ENCODE data around the gene LIPI.
"Not testable (repeated sequence)": the region's sequence is repeated elsewhere in the genome, so short reads cannot be mapped to it uniquely, and the experiment has no call there.

Gene LIPI

DNA sequence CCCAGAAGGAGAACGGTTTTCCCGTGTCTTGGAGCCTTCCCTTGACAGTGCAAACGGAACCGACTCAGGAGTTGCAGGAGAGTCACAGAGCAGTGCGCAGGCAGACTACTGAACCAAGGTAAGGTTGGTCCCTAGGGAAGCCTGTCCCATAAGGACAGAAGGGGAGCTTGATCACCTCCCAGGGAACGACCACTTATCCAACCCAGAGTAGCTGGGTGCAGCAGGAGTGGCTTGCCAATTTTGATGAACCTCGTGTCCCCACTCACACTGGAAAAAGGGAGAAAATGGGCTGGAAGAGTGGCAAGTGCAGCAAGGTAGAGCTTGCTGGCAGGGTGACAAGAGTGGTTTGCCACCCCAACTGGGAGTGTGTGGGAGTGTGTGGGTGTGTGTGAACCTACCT lies 95.1 kb downstream of the LIPI start:
- no peak for DNase-seq

DNA sequence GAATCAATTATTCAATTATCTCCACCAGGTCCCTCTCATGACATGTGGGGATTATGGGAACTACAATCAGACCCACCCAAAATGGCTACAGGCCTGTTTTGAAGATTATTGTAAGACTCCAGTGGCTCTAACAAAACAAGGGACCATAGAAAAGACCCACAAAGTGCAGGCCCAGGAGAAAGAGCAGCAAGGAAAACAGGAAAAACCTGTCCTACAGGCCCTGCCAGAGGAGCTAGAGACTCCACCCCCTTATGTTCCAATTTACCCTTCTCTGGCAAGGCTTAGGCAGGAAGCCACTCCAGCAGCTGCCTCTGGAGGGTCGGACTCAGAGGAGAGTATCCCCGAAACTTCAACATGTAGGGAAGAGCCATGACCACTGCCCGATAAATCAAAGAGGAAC lies 96.5 kb downstream of the LIPI start:
- no peak for DNase-seq

DNA sequence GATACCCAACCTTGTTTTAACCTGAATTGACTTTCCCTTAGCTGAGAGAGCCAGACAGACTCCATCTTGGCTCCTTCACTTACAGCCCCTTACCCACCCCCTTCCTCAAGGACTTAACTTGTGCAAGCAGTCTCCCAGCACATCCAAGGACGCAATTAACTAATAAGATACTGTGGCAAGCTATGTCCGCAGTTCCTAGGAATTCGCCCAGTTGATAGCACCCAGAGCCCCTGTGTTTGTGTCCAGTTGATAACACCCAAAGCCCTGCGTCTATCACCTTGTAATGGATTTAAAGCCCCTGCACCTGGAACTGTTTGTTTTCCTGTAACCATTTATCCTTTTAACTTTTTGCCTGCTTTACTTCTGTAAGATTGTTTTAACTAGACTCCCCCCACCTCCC lies 106.2 kb downstream of the LIPI start:
- not testable (repeated sequence) for DNase-seq

GRCh38 chr21:14099570-14099969 lies 111.2 kb downstream of the LIPI start:
- DNase-seq = no peak

GRCh38 chr21:14097881-14098499 lies 112.8 kb downstream of the LIPI start:
- no peak for DNase-seq

DNA sequence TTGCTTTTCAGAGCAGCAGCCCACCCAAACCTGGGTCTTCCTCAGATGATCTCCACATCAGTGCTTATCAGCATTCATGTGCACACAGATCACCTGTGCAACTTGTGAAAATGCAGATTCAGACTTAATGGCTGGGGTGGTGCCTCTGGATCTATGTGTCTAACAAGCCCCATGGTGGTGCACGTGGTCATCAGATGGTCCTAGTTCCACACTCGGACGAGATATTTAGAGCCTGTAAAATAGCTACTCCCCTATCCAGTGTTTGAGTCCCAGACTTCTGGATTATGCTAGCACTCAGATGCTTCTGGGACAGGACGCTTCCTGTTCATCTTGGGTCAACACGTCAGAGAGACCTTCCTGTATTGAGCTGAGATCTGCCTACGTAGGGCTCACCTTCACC lies 114.2 kb downstream of the LIPI start:
- no peak for DNase-seq

- no peak for DNase-seq
These were observed 114.6 kb downstream of the LIPI start for GRCh38 chr21:14096172-14096571.

GRCh38 chr21:14095056-14095455 lies 115.7 kb downstream of the LIPI start:
- no peak for DNase-seq

- DNase-seq = no peak
These were observed 117.8 kb downstream of the LIPI start for GRCh38 chr21:14092834-14093560.

GRCh38 chr21:14090184-14090583 lies 120.6 kb downstream of the LIPI start:
- DNase-seq = not testable (repeated sequence)

DNA sequence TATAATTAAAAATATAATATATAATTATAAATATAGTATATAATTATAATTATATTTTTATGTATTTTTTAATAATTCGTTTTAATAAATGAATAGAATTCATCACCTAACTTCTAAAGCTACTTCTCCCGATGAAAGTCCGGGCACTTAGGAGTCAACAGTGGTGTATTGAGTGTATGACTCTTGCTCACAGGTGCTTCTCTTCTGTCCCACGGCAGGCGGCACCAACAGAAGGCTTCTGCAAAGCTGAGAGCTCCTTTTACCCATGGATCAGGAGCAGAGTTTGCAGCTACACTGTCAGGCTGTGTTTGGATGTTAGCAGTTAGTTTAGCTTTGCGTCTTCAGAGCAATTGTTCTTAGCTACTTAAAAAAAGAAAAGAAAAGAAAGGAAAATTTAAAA lies 122.4 kb downstream of the LIPI start:
- DNase-seq = no peak

DNA sequence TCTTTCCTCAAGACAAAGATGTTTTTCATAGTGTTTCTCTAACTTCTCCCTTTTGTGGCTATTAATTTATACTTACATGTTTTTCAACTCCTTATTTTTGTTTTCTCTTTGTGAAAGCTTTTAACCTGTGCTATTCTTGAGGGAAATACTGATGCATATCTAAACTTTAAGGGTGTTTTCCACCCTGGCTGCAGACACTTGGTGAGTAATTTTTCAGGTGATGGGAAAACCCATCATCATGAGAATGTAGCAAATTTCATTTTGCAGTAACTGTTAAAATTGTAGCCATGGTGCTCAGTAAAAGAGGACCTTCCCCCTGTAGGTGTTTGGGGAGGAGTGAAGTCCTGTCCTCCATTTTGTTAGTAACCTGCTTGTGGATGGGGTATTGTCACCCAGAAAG lies 124.2 kb downstream of the LIPI start:
- DNase-seq = no peak

DNA sequence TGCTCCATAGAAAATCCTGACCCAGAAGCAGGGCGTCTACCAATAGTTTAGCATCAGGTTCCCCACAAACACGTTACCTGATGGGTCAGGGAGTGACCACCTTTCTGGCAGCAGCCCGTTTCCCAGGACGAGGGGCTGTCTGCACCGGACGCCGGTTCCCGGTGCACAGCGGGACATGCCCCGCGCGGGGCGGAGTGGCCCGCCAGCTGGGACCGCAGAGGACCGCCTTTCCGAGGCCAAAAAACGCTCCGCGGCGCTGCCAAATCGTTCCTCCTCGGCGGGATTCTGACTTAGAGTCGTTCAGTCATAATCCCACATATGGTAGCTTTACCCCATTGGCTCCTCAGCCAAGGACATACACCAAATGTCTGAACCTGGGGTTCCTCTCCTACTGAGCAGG lies 126.1 kb downstream of the LIPI start:
- DNase-seq = no peak

GRCh38 chr21:14084068-14084501 lies 126.7 kb downstream of the LIPI start:
- no peak for DNase-seq

DNA sequence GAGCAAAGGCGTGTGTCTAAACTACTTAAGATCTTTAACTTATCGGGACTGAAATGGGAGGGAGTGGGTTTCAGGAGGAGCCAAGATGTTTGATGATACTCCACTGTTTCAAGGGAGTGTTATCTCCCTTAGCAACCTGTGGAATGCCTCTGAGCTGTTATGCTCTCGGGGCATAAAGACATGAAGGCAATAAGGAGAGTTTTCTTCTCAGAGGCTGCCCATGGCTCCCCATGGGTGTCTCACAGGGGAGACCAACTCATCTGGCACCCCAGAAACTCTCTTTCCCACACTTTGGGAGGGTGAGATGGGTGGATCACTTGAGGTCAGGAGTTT lies 130.0 kb downstream of the LIPI start:
- DNase-seq = no peak

DNA sequence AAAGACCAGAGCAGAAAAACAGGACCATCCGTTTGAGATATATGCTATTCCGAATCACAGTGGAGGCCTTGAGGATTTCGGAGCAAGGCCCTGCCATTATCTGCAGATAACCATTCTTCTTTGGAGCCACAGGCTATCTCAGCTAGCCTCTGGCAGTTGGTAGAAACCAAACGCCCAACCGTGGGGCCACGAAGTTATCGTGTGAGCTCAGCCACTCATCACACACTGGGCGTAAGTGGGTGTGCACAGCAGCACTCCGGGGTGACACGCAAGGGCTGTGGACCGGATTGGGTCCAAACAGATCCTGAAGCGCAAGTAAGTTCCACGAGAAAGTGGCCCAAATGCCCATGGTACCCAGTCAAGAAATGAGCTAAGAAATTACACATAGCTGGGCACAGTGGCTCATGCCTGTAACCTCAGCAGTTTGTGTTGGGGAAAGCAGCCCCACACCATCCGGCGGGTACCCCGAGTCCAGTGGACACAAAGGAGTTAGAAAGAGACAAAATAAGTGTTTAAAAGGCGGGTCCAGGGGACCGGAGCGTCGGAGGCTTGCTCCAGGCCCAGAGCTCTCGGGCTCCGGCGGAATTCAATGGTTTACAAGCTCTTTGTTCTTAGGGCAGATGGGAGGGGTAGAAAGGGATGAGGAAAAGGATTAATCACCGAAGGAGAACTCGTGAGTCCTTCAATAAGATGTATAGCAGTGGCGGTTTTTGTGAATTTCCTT lies 130.6 kb downstream of the LIPI start:
- DNase-seq = no peak

GRCh38 chr21:14078746-14079375 lies 131.9 kb downstream of the LIPI start:
- DNase-seq = no peak

DNA sequence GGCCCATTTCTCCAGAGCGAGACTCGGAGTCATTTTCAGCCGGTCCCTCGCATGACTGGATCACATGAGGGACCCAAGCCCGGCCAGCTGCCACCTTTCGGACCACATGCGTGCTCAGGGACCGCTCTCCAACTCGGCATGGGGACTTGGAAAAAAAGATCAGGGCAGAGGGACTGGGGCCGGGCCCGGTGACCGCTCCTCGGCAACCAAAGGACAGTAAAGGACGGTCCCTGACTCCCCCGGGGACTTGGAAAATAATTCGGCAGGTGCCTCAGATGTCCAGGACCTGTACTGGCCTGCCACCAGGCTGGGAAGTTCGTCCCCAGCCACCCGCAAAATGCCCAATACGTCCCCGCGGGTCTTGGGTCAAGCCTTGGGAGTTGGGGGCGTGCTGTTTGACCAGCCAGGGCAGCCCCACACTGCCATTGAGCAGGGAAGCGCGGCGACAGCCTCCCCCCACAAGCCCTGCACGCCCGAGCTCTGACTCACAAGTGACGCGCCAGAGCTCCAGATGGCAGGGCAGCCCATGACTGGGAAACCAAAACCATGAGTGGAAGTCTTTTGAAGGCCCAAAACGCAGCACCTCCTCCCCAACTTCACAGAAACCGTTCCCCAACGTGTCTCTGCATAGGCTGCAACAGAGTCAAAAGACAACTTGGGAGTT lies 134.5 kb downstream of the LIPI start:
- no peak for DNase-seq

GRCh38 chr21:14075346-14076142 lies 135.2 kb downstream of the LIPI start:
- DNase-seq = no peak

GRCh38 chr21:14074177-14074576 lies 136.6 kb downstream of the LIPI start:
- DNase-seq = no peak

- no peak for DNase-seq
These were observed 137.1 kb downstream of the LIPI start for GRCh38 chr21:14073615-14074014.

DNA sequence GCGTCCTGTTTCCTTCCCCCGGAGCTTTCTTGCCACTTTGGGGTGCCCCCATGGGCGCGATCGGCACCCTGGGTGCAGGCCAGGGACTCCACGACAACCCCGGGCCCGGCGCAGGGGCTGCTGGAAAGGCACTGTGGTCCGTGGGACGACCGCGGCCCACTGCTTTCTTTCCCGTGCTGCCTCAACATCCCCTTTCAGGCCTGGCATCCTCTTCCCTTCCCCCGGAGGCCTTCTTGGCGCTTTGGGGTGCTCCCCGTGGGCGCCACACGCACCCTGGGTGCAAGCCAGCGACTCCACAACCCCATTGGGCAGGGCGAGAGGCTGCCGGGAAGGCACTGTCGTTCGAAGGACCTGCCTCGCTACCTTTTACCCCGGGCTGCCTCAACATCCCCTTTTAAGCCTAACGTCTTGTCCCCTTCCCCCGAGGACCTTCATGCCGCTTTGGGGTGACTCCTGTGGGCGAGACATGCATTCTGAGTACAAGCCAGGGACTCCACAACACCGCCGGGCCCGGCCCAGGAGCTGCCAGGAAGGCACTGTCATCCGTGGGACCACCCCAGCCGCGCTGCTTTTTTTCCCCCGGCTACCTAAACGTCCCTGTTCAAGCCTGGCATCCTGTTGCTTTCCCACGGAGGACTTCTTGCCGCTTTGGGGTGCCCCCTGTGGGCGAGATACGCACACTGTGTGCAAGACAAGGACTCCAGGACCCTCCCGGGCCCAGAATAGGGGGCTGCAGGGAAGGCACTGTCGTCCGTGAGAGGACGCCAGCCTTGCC lies 137.8 kb downstream of the LIPI start:
- no peak for DNase-seq

Data from CD4-positive, alpha-beta T cell treated with Interleukin-17A for 1 hour (primary cell).